IMR-90 (cell line): ENCODE data around the gene CD300LD. TPM values are rescaled to one million over a fixed set of nuclear protein-coding genes. Genes with fewer than 3 reads are reported as not detected.

Experiments used
- ATAC-seq: fragments of 200-7000 bp; cut with Tn5 transposase; 2 replicates; pipeline ENCODE4 v1.9.1; 2020; ENCODE audit warnings: low read depth, mild to moderate bottlenecking, moderate library complexity
- BruUV-seq: library from RNA; stranded (reverse); fragments of 400-500 nt; replicated peaks from 2 replicates; lab custom pipeline; 2021; lab: Mats Ljungman, UMichigan
- CTCF ChIA-PET: fragments of 300-600 bp; formaldehyde crosslinking; extraction: SDS; loops from one replicate; lab custom pipeline; 2021; ENCODE audit warnings: antibody characterized with exemption; lab: Yijun Ruan, JAX
- POLR2A ChIA-PET: fragments of 300-600 bp; sonication (Branson Sonifier 250); formaldehyde crosslinking; loops from one replicate; lab custom pipeline; 2022; ENCODE audit warnings: antibody characterized with exemption; ENCODE audit not compliant: unreplicated experiment; lab: Charles Lee
- DNase-seq: peaks from one replicate; pipeline ENCODE4 v3.0.0; 2013
- H2AFZ ChIP-seq: replicated peaks from 2 replicates; pipeline ENCODE3; 2013; ENCODE audit warnings: low read length, mild to moderate bottlenecking; ENCODE audit not compliant: poor library complexity
- H2AK5ac ChIP-seq: 2 replicates; pipeline ENCODE4 v1.6.1; 2013; ENCODE audit warnings: low read depth, low read length, inconsistent platforms
- H2AK9ac ChIP-seq: replicated peaks from 2 replicates; pipeline ENCODE3; 2013; ENCODE audit warnings: mild to moderate bottlenecking, low read depth, low read length, moderate library complexity; ENCODE audit not compliant: poor library complexity
- H2BK120ac ChIP-seq: 2 replicates; pipeline ENCODE4 v1.6.1; 2013; ENCODE audit warnings: low read depth, low read length, inconsistent platforms
- H2BK15ac ChIP-seq: 3 replicates; pipeline ENCODE4 v1.6.1; 2013; ENCODE audit warnings: low read depth, low read length, inconsistent platforms
- H2BK20ac ChIP-seq: 2 replicates; pipeline ENCODE4 v1.6.1; 2013; ENCODE audit warnings: low read depth, mild to moderate bottlenecking, inconsistent platforms, low read length, moderate library complexity
- H2BK5ac ChIP-seq: 2 replicates; pipeline ENCODE4 v1.6.1; 2013; ENCODE audit warnings: mild to moderate bottlenecking, low read depth, low read length, inconsistent platforms; ENCODE audit not compliant: poor library complexity, severe bottlenecking
- H3K14ac ChIP-seq: replicated peaks from 2 replicates; pipeline ENCODE4 v1.6.1; 2013; ENCODE audit warnings: low read depth, low read length, inconsistent platforms
- H3K18ac ChIP-seq: 2 replicates; pipeline ENCODE4 v1.6.1; 2013; ENCODE audit warnings: low read depth, low read length, control low read depth
- H3K23ac ChIP-seq: 2 replicates; pipeline ENCODE4 v1.6.1; 2013; ENCODE audit warnings: low read depth, low read length, inconsistent platforms
- H3K27ac ChIP-seq: 2 replicates; pipeline ENCODE4 v1.5.1; 2013; ENCODE audit warnings: mild to moderate bottlenecking, control low read depth, low read length; ENCODE audit not compliant: insufficient read depth
- H3K27me3 ChIP-seq: 2 replicates; pipeline ENCODE4 v1.6.1; 2013; ENCODE audit warnings: low read length; ENCODE audit not compliant: control insufficient read depth, insufficient read depth
- H3K36me3 ChIP-seq: 2 replicates; pipeline ENCODE4 v1.6.1; 2013; ENCODE audit warnings: low read length, mixed read lengths; ENCODE audit not compliant: control insufficient read depth, insufficient read depth
- H3K4ac ChIP-seq: 2 replicates; pipeline ENCODE4 v1.6.1; 2013; ENCODE audit warnings: low read depth, low read length, inconsistent platforms
- H3K4me1 ChIP-seq: 2 replicates; pipeline ENCODE4 v1.6.1; 2013; ENCODE audit warnings: low read length, mixed read lengths; ENCODE audit not compliant: control insufficient read depth, insufficient read depth
- H3K4me2 ChIP-seq: 2 replicates; pipeline ENCODE4 v1.6.1; 2013; ENCODE audit warnings: low read depth, mild to moderate bottlenecking, control low read depth, low read length, moderate library complexity
- H3K4me3 ChIP-seq: 2 replicates; pipeline ENCODE4 v1.5.1; 2013; ENCODE audit warnings: low read depth, mild to moderate bottlenecking, control low read depth, low read length, moderate library complexity; ENCODE audit not compliant: insufficient read depth
- H3K56ac ChIP-seq: 2 replicates; pipeline ENCODE4 v1.6.1; 2013; ENCODE audit warnings: low read length, inconsistent platforms; ENCODE audit not compliant: insufficient read depth; ENCODE audit errors: extremely low read depth
- H3K79me1 ChIP-seq, 2 experiments: 2 replicates each; pipeline ENCODE4 v1.6.1; 2013; ENCODE audit warnings: low read length in 2 of 2, inconsistent platforms in 1 of 2, low read depth in 1 of 2
- H3K9ac ChIP-seq: 2 replicates; pipeline ENCODE4 v1.6.1; 2013; ENCODE audit warnings: low read depth, low read length, control low read depth
- H3K9me1 ChIP-seq: 2 replicates; pipeline ENCODE4 v1.6.1; 2013; ENCODE audit warnings: low read length, inconsistent platforms; ENCODE audit not compliant: insufficient read depth
- H3K9me3 ChIP-seq: 2 replicates; pipeline ENCODE4 v1.6.1; 2013; ENCODE audit warnings: low read length; ENCODE audit not compliant: control insufficient read depth, insufficient read depth
- H4K20me1 ChIP-seq: 2 replicates; pipeline ENCODE4 v1.6.1; 2013; ENCODE audit warnings: low read length, inconsistent platforms; ENCODE audit not compliant: insufficient read depth
- H4K5ac ChIP-seq: 2 replicates; pipeline ENCODE4 v1.6.1; 2013; ENCODE audit warnings: mild to moderate bottlenecking, low read depth, low read length, control low read depth
- H4K8ac ChIP-seq, 2 experiments: 2 replicates each; pipeline ENCODE4 v1.6.1; 2013; ENCODE audit warnings: low read depth in 2 of 2, low read length in 2 of 2, control low read depth in 1 of 2, inconsistent platforms in 1 of 2
- H4K91ac ChIP-seq: 2 replicates; pipeline ENCODE4 v1.6.1; 2013; ENCODE audit warnings: low read depth, low read length, inconsistent platforms; ENCODE audit not compliant: insufficient read depth
- RFX5 ChIP-seq: IDR thresholded peaks from 2 replicates; pipeline ENCODE4 v1.8.0; 2012; ENCODE audit warnings: low read depth, mild to moderate bottlenecking, low read length, moderate library complexity
- SMC3 ChIP-seq: fragments of 150-350 bp; IDR thresholded peaks from 2 replicates; pipeline ENCODE4 v1.6.1; 2016; ENCODE audit warnings: low read depth, mild to moderate bottlenecking, antibody characterized with exemption, low read length, moderate library complexity
- WGBS, 2 experiments: methylation state at CpG; one replicate each; pipeline versions ENCODE4 v1.1.5 to v1.1.7; 2013; ENCODE audit warnings: missing lambda C conversion rate in 2 of 2; ENCODE audit not compliant: insufficient read length in 1 of 2; ENCODE audit errors: extremely low coverage in 2 of 2; 5-methylcytosine and 5-hydroxymethylcytosine counted together
- dilution Hi-C: fragments of 300-500 bp; cut with HindIII; formaldehyde crosslinking; loops from one replicate; pipeline ENCODE4 v1.14.3; 2018; ENCODE audit warnings: low sequenced_read_pairs; ENCODE audit not compliant: unreplicated experiment
- in situ Hi-C: fragments of 300-500 bp; cut with MboI; formaldehyde crosslinking; loops from 3 replicates; pipeline ENCODE4 v1.14.3; 2019; ENCODE audit warnings: low sequenced_read_pairs, inconsistent platforms, mixed read lengths
- intact Hi-C: fragments of 100-400 bp; cut with micrococcal nuclease; formaldehyde crosslinking; loops from 2 replicates; pipeline ENCODE4 v1.10.0; 2022
- polyA plus RNA-seq, 3 experiments: library from polyadenylated mRNA; depleted of rRNA; stranded (reverse); fragments of >200 nt; gene quantifications; 2 replicates each; pipeline ENCODE4 v1.2.3, GENCODE V29; 2012; ENCODE audit warnings: low replicate concordance in 1 of 3
- total RNA-seq: library from RNA; depleted of rRNA; stranded (reverse); fragments of >200 nt; gene quantifications from 2 replicates; pipeline ENCODE4 v1.2.3, GENCODE V29; 2012

CD300LD gene
- total and polyA plus RNA-seq, 2 of the 4 experiments (the other 2 are of a cell fraction), result not detected

- Histone ChIP-seq H3K4ac (no peak overlapping the region), H3K36me3 (no peaks in the 10 kb centered on the region), H2BK15ac (no peak overlapping the region), H2BK20ac (no peak overlapping the region), H3K4me3 (no peak overlapping the region), H3K14ac (no peak overlapping the region), H3K27me3 (no peaks in the 10 kb centered on the region), H3K9me3 (peaks cover 27% of the 10 kb centered on the region), H3K27ac (no peak overlapping the region), H2AK5ac (no peak overlapping the region), H3K9ac (no peak overlapping the region), H4K5ac (no peak overlapping the region), H3K79me1 (no peaks in the 10 kb centered on the region), H3K56ac (no peak overlapping the region), H4K20me1 (no peaks in the 10 kb centered on the region), H2BK120ac (no peak overlapping the region), H3K23ac (no peak overlapping the region), H3K4me2 (no peak overlapping the region), H3K4me1 (no peaks in the 10 kb centered on the region), H4K8ac (no peak overlapping the region), H3K9me1 (no peaks in the 10 kb centered on the region), H3K18ac (no peak overlapping the region), H2AK9ac (no peak overlapping the region), H4K91ac (no peak overlapping the region), H2AFZ (no peak overlapping the region), H2BK5ac (no peak overlapping the region)
- in situ Hi-C loops (no loop called here), intact Hi-C loops (no loop called here), dilution Hi-C loops (no loop called here)
- ATAC-seq (no peak), DNase-seq (no peak)
- POLR2A ChIA-PET, result no interaction called here
- WGBS, 2 experiments, result 57% methylated on average over 3 of the region's 7 CpGs; no CpG with 5 or more reads in 1 of the 2 experiments
- CTCF ChIA-PET, result no interaction called here
- BruUV-seq, result no TSS peak
- TF ChIP-seq RFX5 (no peak), SMC3 (no peak)
These were observed 42.7 kb downstream of the CD300LD start for GRCh38 chr17:74549343-74549742.
